A549 (cell line): Measurements from ENCODE around the gene GLT6D1. TPM values are rescaled to one million over a fixed set of nuclear protein-coding genes. Genes with fewer than 3 reads are reported as not detected.

Source experiments
- ATAC-seq, 2 experiments: fragments of 200-7000 bp in 1 of 2; fragments of >200 bp in 1 of 2; cut with Nextera tagmentation in 1 of 2; cut with Tn5 transposase in 1 of 2; 3 replicates each; pipeline versions ENCODE4 v1.8.0 to v1.9.1; 2018 to 2020; ENCODE audit warnings: mild to moderate bottlenecking in 1 of 2, moderate library complexity in 1 of 2
- CTCF ChIA-PET: fragments of 300-600 bp; sonication (Branson Sonifier 250); formaldehyde crosslinking; extraction: SDS; loops from one replicate; lab custom pipeline; 2021; ENCODE audit warnings: antibody characterized with exemption, inconsistent platforms; lab: Yijun Ruan, JAX
- POLR2A ChIA-PET: fragments of 350-600 bp; formaldehyde crosslinking; extraction: SDS; loops from one replicate; lab custom pipeline; 2021; ENCODE audit warnings: antibody characterized with exemption, inconsistent platforms; lab: Yijun Ruan, JAX
- DNase-seq, 2 experiments: peaks; one replicate each; pipeline versions ENCODE4 v3.0.0 to v3.0.0-alpha.2; 2011 to 2016; ENCODE audit warnings: low read depth in 1 of 2, low spot score in 1 of 2
- FAIRE-seq: peaks from 2 replicates; lab custom pipeline; 2011; peaks lifted over from hg19 to GRCh38; lab: Jason Lieb, UNC
- H3K27ac ChIP-seq, 2 experiments: fragments of >200 bp; sonication (Bioruptor Twin); formaldehyde crosslinking; 3 replicates each; pipeline ENCODE4 v1.5.1; 2016 to 2017
- H3K4me1 ChIP-seq: fragments of >200 bp; sonication (Bioruptor Twin); formaldehyde crosslinking; 3 replicates; pipeline ENCODE4 v1.6.1; 2016
- H3K4me2 ChIP-seq: fragments of >200 bp; sonication (Bioruptor Twin); formaldehyde crosslinking; 3 replicates; pipeline ENCODE4 v1.6.1; 2016
- H3K4me3 ChIP-seq: fragments of >200 bp; sonication (Bioruptor Twin); formaldehyde crosslinking; 3 replicates; pipeline ENCODE4 v1.5.1; 2016
- H3K9me3 ChIP-seq: fragments of >200 bp; sonication (Bioruptor Twin); formaldehyde crosslinking; 3 replicates; pipeline ENCODE4 v1.6.1; 2016
- BHLHE40 ChIP-seq: IDR thresholded peaks from 2 replicates; pipeline ENCODE4 v1.6.1; 2012; ENCODE audit warnings: low read depth, low read length, inconsistent platforms
- CBX8 ChIP-seq: fragments of 200-600 bp; sonication (generic); IDR thresholded peaks from 2 replicates; pipeline ENCODE4 v1.6.1; 2016
- CHD2 ChIP-seq: fragments of 150-350 bp; IDR thresholded peaks from 2 replicates; pipeline ENCODE4 v1.6.1; 2014; ENCODE audit warnings: low read length; ENCODE audit not compliant: partially characterized antibody
- EHMT2 ChIP-seq: fragments of 200-600 bp; sonication (generic); IDR thresholded peaks from 2 replicates; pipeline ENCODE4 v1.6.1; 2016; ENCODE audit warnings: antibody characterized with exemption, low read depth, mild to moderate bottlenecking, moderate library complexity
- ESRRA ChIP-seq: fragments of 150-350 bp; IDR thresholded peaks from 2 replicates; pipeline ENCODE4 v1.6.1; 2014; ENCODE audit warnings: mild to moderate bottlenecking, low read length, borderline replicate concordance
- FOSB ChIP-seq: fragments of 250-450 bp; sonication (Bioruptor Pico); IDR thresholded peaks from 2 replicates; pipeline ENCODE4 v1.5.0; 2020; ENCODE audit warnings: mild to moderate bottlenecking, moderate library complexity
- FOSL2 ChIP-seq, 2 experiments: fragments of 450-650 bp in 1 of 2; fragments of >200 bp in 1 of 2; sonication (Bioruptor Twin) in 1 of 2; formaldehyde crosslinking; IDR thresholded peaks; 2 replicates each; pipeline versions ENCODE4 v1.5.0 to v1.6.1; 2016 to 2020; ENCODE audit warnings: mild to moderate bottlenecking in 1 of 2, moderate library complexity in 1 of 2
- HOXA7 ChIP-seq: fragments of 250-450 bp; sonication (Bioruptor Pico); IDR thresholded peaks from 2 replicates; pipeline ENCODE4 v1.5.0; 2020; ENCODE audit warnings: mild to moderate bottlenecking, moderate library complexity
- JUNB ChIP-seq: fragments of >200 bp; sonication (Bioruptor Twin); formaldehyde crosslinking; IDR thresholded peaks from 2 replicates; pipeline ENCODE4 v1.6.1; 2016
- KDM1A ChIP-seq: fragments of 200-600 bp; sonication (generic); IDR thresholded peaks from 2 replicates; pipeline ENCODE4 v1.6.1; 2016; ENCODE audit warnings: low read depth, mild to moderate bottlenecking
- MAZ ChIP-seq: fragments of 150-350 bp; IDR thresholded peaks from 2 replicates; pipeline ENCODE4 v1.6.1; 2014; ENCODE audit warnings: antibody characterized with exemption, low read depth, low read length, borderline replicate concordance
- MYC ChIP-seq: IDR thresholded peaks from 2 replicates; pipeline ENCODE4 v1.6.1; 2012; ENCODE audit warnings: mild to moderate bottlenecking, inconsistent platforms, low read length, improper control_type of control experiment, borderline replicate concordance
- NFE2L2 ChIP-seq: fragments of 150-350 bp; conservative IDR thresholded peaks from 2 replicates; pipeline ENCODE4 v1.6.1; 2014; ENCODE audit warnings: low read length
- PHF8 ChIP-seq: fragments of 200-600 bp; sonication (generic); IDR thresholded peaks from 2 replicates; pipeline ENCODE4 v1.6.1; 2016; ENCODE audit warnings: low read depth, mild to moderate bottlenecking, antibody characterized with exemption, moderate library complexity, borderline replicate concordance
- RARB ChIP-seq: fragments of 250-450 bp; sonication (Bioruptor Pico); IDR thresholded peaks from 2 replicates; pipeline ENCODE4 v1.8.0; 2021; ENCODE audit warnings: mild to moderate bottlenecking, moderate library complexity
- RCOR1 ChIP-seq: fragments of 150-350 bp; IDR thresholded peaks from 2 replicates; pipeline ENCODE4 v1.6.1; 2014; ENCODE audit warnings: antibody characterized with exemption, low read length, low read depth
- RFX5 ChIP-seq: fragments of 450-650 bp; IDR thresholded peaks from 2 replicates; pipeline ENCODE4 v1.7.1; 2014; ENCODE audit warnings: antibody characterized with exemption, mild to moderate bottlenecking, moderate library complexity
- SREBF2 ChIP-seq: fragments of 450-650 bp; IDR thresholded peaks from 2 replicates; pipeline ENCODE4 v1.6.1; 2014; ENCODE audit warnings: mild to moderate bottlenecking, moderate library complexity
- ZC3H11A ChIP-seq: fragments of 450-650 bp; IDR thresholded peaks from 2 replicates; pipeline ENCODE4 v1.6.1; 2014; ENCODE audit warnings: antibody characterized with exemption, mild to moderate bottlenecking
- ZNF302 ChIP-seq: fragments of 250-450 bp; sonication (Bioruptor Pico); IDR thresholded peaks from 2 replicates; pipeline ENCODE4 v1.9.0; 2021; ENCODE audit warnings: inconsistent platforms, mild to moderate bottlenecking, moderate library complexity
- ZSCAN20 ChIP-seq: fragments of 250-450 bp; sonication (Bioruptor Pico); IDR thresholded peaks from 2 replicates; pipeline ENCODE4 v1.8.0; 2022; ENCODE audit warnings: mild to moderate bottlenecking, moderate library complexity
- WGBS: methylation state at CpG from one replicate; pipeline ENCODE4 v1.1.6; 2017; ENCODE audit errors: missing lambda C conversion rate; 5-methylcytosine and 5-hydroxymethylcytosine counted together
- polyA plus RNA-seq, 4 experiments: library from polyadenylated mRNA; depleted of rRNA in 3 of 4; stranded (reverse); fragments of >200 nt; fragmentation: RNase III in 1 of 4; extraction: RNeasy Plus Mini Kit Qiagen cat#74134 plus additional on column Dnase treatment in 1 of 4; gene quantifications; 2 replicates in 3 of 4; 3 replicates in 1 of 4; pipeline ENCODE4 v1.2.3, GENCODE V29; 2011 to 2017
- TF ChIP-seq, protein P1 (sequence below): fragments of >200 bp; sonication (Bioruptor Twin); formaldehyde crosslinking; IDR thresholded peaks from 2 replicates; pipeline ENCODE4 v1.6.1; 2016
- TF ChIP-seq, protein P2 (sequence below): IDR thresholded peaks from 2 replicates; pipeline ENCODE4 v1.6.1; 2012
- TF ChIP-seq, protein P3 (sequence below): IDR thresholded peaks from 2 replicates; pipeline ENCODE4 v1.6.1; 2012; ENCODE audit warnings: low read depth, borderline replicate concordance

Gene GLT6D1
- polyA plus RNA-seq, 2 of the 4 experiments (the other 2 are of a cell fraction): not detected

DNA sequence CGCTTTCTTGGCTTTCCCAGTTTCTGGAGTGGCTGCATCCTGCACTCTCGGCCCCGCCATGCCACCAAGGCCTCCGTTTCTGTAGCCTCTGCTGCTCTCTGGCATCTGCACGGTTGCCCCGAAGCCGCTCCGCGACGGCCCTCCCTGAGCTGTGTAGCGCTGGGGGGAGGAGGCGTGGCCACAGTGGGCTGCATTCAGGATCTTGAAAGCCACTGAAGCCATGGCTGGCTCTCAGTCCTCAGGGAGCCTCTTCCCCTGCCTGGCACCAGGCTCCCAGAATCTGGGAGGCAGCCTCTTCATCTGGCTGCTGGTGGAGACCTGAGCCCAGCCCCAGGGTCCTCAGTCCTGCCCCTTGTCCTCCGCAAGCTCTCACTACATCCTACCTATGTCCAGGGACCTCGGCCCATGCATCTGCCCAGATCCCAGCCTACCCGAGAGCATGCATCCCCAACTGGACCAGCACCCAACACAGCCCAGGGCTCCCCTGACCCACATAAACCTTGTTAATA lies 52.7 kb downstream of the GLT6D1 start:
- H3K4me2 ChIP-seq: no peak overlapping the region
- no peaks in the 10 kb centered on the region for H3K9me3 ChIP-seq
- no peak overlapping the region for H3K27ac ChIP-seq
- H3K4me1 ChIP-seq: no peaks in the 10 kb centered on the region
- ChIA-PET CTCF (no interaction called here), POLR2A (no interaction called here)
- WGBS: 65% methylated on average over 15 of the region's 15 CpGs
- no peak for ATAC-seq
- no peak for TF ChIP-seq MYC
- no peak for TF ChIP-seq ZNF302 (CRISPR knock-in tag)
- no peak for TF ChIP-seq HOXA7
- H3K4me3 ChIP-seq: no peak overlapping the region
- FAIRE-seq: no peak
- no peak for DNase-seq

DNA sequence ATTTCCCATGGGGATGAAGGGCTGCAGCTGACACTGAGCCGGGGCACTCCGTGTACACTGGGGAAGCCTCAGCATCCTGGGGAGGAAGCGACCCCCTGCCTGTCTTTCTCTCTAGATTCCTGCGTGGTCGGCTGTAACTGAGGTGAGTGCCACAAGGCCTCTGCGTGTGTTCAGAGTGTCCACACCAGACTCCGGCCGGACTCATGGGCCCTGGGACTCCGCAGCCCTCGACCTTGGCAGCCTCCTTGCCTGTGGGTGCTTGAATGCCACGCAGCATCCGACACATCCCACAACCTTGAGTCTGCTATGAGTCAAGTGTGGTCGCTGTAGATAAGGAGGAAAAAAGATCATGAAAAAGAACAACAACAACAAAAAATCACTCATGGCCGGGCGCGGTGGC lies 54.4 kb downstream of the GLT6D1 start:
- DNase-seq: no peak
- ATAC-seq: no peak
- no peak overlapping the region for H3K4me2 ChIP-seq
- ChIA-PET CTCF (interaction anchor here (1.4 kb wide), 1 partner anchor 18 kb away, joined by 4 read pairs; no protein-coding TSS in a partner anchor), POLR2A (no interaction called here)
- H3K4me1 ChIP-seq: no peaks in the 10 kb centered on the region
- WGBS: 67% methylated on average over 16 of the region's 16 CpGs
- no peaks in the 10 kb centered on the region for H3K9me3 ChIP-seq
- FAIRE-seq: no peak
- no peak overlapping the region for H3K27ac ChIP-seq
- no peak overlapping the region for H3K4me3 ChIP-seq
- TF ChIP-seq EHMT2 (no peak), MAZ (no peak), PHF8 (no peak), CBX8 (no peak), ZNF302 (CRISPR knock-in tag) (no peak), CHD2 (no peak), RCOR1 (no peak), BHLHE40 (no peak), FOSB (CRISPR knock-in tag) (no peak)
- TF ChIP-seq, protein P1, sequence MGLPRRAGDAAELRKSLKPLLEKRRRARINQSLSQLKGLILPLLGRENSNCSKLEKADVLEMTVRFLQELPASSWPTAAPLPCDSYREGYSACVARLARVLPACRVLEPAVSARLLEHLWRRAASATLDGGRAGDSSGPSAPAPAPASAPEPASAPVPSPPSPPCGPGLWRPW: no peak

DNA sequence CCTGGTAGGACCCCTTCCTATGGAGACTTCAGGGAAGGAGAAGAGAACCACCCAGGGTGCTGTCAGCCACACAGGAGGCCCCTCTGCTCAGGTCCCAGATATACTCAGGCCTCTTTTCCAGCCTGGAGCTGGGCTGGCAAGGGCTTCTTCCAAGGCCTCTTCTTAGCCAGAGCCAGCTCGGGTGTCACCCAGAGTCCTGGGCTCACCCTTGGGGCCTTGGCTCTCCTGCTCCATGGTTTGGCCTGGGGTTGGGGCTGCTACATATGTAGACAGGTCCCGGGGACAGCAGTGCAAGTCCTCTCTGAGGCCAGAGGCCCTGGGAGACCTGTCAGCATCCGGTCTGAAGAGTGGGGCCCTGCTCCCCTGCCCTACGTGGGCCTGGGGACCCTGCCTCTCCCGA lies 55.0 kb downstream of the GLT6D1 start:
- no peaks in the 10 kb centered on the region for H3K9me3 ChIP-seq
- FAIRE-seq (no peak), DNase-seq (no peak), ATAC-seq (no peak)
- no peak overlapping the region for H3K4me2 ChIP-seq
- 29% methylated on average over 5 of the region's 5 CpGs for WGBS
- ChIA-PET CTCF (no interaction called here), POLR2A (no interaction called here)
- no peak for TF ChIP-seq EHMT2
- no peak for TF ChIP-seq HOXA7
- TF ChIP-seq, protein P2, sequence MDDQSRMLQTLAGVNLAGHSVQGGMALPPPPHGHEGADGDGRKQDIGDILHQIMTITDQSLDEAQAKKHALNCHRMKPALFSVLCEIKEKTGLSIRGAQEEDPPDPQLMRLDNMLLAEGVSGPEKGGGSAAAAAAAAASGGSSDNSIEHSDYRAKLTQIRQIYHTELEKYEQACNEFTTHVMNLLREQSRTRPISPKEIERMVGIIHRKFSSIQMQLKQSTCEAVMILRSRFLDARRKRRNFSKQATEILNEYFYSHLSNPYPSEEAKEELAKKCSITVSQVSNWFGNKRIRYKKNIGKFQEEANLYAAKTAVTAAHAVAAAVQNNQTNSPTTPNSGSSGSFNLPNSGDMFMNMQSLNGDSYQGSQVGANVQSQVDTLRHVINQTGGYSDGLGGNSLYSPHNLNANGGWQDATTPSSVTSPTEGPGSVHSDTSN: no peak
- TF ChIP-seq RARB (CRISPR knock-in tag): no peak
- TF ChIP-seq ZSCAN20: no peak
- TF ChIP-seq, all 56 proteins: peak for 0
- Histone ChIP-seq H3K4me1 (no peaks in the 10 kb centered on the region), H3K4me3 (no peak overlapping the region), H3K27ac (no peak overlapping the region)

DNA sequence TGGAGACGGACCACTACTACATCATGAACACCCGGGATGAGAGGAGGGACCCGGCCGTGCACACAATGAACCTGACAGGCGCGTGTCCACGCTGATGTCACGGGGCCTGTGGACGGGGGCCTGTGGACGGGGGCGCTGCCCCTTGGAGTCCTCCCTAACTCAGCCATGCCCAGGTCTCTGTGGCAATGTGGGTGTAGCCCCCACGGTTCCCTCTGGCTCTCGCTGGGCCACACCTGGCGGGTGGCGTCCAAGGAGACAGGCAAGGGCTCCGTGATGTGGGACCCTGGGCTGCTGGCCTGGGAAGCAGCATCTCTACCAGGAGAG lies 55.7 kb downstream of the GLT6D1 start:
- no peak overlapping the region for H3K4me3 ChIP-seq
- TF ChIP-seq PHF8 (no peak), NFE2L2 (no peak), MAZ (no peak), SREBF2 (no peak), FOSL2 (IDR thresholded peaks at IDR 0.05) (no peak), FOSL2 (CRISPR knock-in tag; IDR thresholded peaks at IDR 0.05) (no peak), JUNB (no peak), ESRRA (no peak), RFX5 (no peak), CHD2 (no peak), RARB (CRISPR knock-in tag) (no peak), ZC3H11A (no peak), KDM1A (no peak)
- TF ChIP-seq, protein P3, sequence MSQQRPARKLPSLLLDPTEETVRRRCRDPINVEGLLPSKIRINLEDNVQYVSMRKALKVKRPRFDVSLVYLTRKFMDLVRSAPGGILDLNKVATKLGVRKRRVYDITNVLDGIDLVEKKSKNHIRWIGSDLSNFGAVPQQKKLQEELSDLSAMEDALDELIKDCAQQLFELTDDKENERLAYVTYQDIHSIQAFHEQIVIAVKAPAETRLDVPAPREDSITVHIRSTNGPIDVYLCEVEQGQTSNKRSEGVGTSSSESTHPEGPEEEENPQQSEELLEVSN: no peak
- TF ChIP-seq, protein P2: no peak
- no peak for ATAC-seq
- 78% methylated on average over 9 of the region's 16 CpGs for WGBS
- CTCF ChIA-PET: interaction anchor here (2.5 kb wide), 1 partner anchor 20 kb away, joined by 11 read pairs; no protein-coding TSS in a partner anchor
- no peak overlapping the region for H3K27ac ChIP-seq
- DNase-seq: no peak
- H3K4me2 ChIP-seq: no peak overlapping the region
- H3K4me1 ChIP-seq: no peaks in the 10 kb centered on the region
- H3K9me3 ChIP-seq: no peaks in the 10 kb centered on the region
- no peak for FAIRE-seq
- POLR2A ChIA-PET: no interaction called here
